ENCODE results near the gene NRXN3.

NRXN3 gene

GRCh38 chr14:79084861-79085260, 914.7 kb downstream of the NRXN3 start:
- Histone ChIP-seq H3K36me3 (ENCODE audit: low read length) (no peaks in the 10 kb centered on the region), H3K27me3 (ENCODE audit: low read length) (no peaks in the 10 kb centered on the region), H3K9ac (ENCODE audit: low read length) (no peak overlapping the region), H2AFZ (ENCODE audit: low read depth, low read length, severe bottlenecking) (no peak overlapping the region), H4K20me1 (ENCODE audit: low read depth, low read length) (no peaks in the 10 kb centered on the region), H3K9me2 (replicated peaks; ENCODE audit: insufficient read depth, low read length) (no peaks in the 10 kb centered on the region), H3K27ac (ENCODE audit: low read depth, low read length) (no peak overlapping the region), H3K79me2 (ENCODE audit: insufficient read depth, low read length) (no peaks in the 10 kb centered on the region), H3K4me2 (ENCODE audit: low read depth, low read length, poor library complexity, severe bottlenecking) (no peak overlapping the region), H3F3A (ENCODE audit: insufficient read depth) (no peaks in the 10 kb centered on the region), H3K9me3 (ENCODE audit: insufficient read depth, low read length) (no peaks in the 10 kb centered on the region), H3K4me3 (ENCODE audit: insufficient read depth, low read length, poor library complexity, severe bottlenecking) (no peak overlapping the region)
- TF ChIP-seq, protein P1, sequence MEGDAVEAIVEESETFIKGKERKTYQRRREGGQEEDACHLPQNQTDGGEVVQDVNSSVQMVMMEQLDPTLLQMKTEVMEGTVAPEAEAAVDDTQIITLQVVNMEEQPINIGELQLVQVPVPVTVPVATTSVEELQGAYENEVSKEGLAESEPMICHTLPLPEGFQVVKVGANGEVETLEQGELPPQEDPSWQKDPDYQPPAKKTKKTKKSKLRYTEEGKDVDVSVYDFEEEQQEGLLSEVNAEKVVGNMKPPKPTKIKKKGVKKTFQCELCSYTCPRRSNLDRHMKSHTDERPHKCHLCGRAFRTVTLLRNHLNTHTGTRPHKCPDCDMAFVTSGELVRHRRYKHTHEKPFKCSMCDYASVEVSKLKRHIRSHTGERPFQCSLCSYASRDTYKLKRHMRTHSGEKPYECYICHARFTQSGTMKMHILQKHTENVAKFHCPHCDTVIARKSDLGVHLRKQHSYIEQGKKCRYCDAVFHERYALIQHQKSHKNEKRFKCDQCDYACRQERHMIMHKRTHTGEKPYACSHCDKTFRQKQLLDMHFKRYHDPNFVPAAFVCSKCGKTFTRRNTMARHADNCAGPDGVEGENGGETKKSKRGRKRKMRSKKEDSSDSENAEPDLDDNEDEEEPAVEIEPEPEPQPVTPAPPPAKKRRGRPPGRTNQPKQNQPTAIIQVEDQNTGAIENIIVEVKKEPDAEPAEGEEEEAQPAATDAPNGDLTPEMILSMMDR (IDR thresholded peaks at IDR 0.05; ENCODE audit: insufficient read depth, low read length, poor library complexity, severe bottlenecking): no peak
- no peak for TF ChIP-seq EZH2phosphoT487 (conservative IDR thresholded peaks at IDR 0.05; ENCODE audit: low read length)

DNA sequence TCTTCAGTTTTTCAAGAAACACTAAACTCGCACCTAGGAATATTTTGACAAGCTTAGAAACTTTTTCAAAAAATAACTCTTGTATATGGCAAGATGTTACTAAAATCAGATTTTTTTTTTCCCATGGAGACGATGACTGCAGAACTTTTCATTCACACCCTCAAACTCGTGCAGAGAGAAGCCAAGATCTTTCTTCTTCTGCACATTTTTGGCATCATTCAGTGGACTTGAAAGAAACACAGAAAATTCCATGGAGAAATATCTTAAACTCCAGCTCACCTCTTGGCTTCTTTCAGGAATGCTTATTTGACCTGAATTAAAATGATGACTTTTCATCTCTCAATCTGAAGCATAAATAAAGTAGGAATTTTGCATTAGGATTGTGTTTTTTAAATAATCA, 919.4 kb downstream of the NRXN3 start:
- Histone ChIP-seq H4K20me1 (ENCODE audit: low read depth, low read length) (no peaks in the 10 kb centered on the region), H3K27ac (ENCODE audit: low read depth, low read length) (no peak overlapping the region), H3K27me3 (ENCODE audit: low read length) (no peaks in the 10 kb centered on the region), H3K9ac (ENCODE audit: low read length) (no peak overlapping the region), H2AFZ (ENCODE audit: low read depth, low read length, severe bottlenecking) (no peak overlapping the region), H3F3A (ENCODE audit: insufficient read depth) (no peaks in the 10 kb centered on the region), H3K4me3 (ENCODE audit: insufficient read depth, low read length, poor library complexity, severe bottlenecking) (no peak overlapping the region), H3K4me2 (ENCODE audit: low read depth, low read length, poor library complexity, severe bottlenecking) (no peak overlapping the region), H3K9me2 (replicated peaks; ENCODE audit: insufficient read depth, low read length) (no peaks in the 10 kb centered on the region), H3K9me3 (ENCODE audit: insufficient read depth, low read length) (no peaks in the 10 kb centered on the region), H3K79me2 (ENCODE audit: insufficient read depth, low read length) (no peaks in the 10 kb centered on the region), H3K36me3 (ENCODE audit: low read length) (no peaks in the 10 kb centered on the region)
- TF ChIP-seq, protein P1 (IDR thresholded peaks at IDR 0.05; ENCODE audit: insufficient read depth, low read length, poor library complexity, severe bottlenecking): no peak
- TF ChIP-seq EZH2phosphoT487 (conservative IDR thresholded peaks at IDR 0.05; ENCODE audit: low read length): no peak

DNA sequence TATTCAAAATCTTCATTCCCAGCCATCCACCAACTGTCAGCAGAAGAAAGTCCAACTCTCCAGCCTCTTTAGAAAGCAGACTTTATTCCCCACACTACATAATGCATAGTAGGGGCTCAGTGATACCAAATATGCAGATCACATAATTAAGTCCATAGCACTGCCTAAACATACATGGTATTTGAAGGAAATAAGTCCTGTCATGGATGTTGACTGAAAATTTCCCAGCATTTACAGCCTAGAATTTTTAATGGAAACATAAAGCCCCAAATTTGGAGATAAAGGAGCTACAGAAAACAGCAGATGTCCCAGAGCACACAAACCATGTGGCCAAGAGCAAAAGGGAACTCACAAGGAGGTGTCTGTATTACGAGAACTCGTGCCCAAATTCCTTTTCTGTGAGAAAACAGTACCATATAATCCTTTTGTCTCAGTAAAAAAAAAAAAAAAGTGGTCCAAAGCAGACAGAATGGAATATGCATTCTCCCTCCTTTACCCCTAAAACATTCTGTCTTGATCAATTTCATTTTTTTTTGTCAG, 920.5 kb downstream of the NRXN3 start:
- no peak overlapping the region for H2AFZ ChIP-seq (ENCODE audit: low read depth, low read length, severe bottlenecking)

More for the DNA sequence above, 920.5 kb downstream of the NRXN3 start:
- Histone ChIP-seq H3K27ac (ENCODE audit: low read depth, low read length) (no peak overlapping the region), H3F3A (ENCODE audit: insufficient read depth) (no peaks in the 10 kb centered on the region), H3K79me2 (ENCODE audit: insufficient read depth, low read length) (no peaks in the 10 kb centered on the region), H4K20me1 (ENCODE audit: low read depth, low read length) (no peaks in the 10 kb centered on the region), H3K9me3 (ENCODE audit: insufficient read depth, low read length) (no peaks in the 10 kb centered on the region), H3K9ac (ENCODE audit: low read length) (no peak overlapping the region), H3K27me3 (ENCODE audit: low read length) (no peaks in the 10 kb centered on the region), H3K4me3 (ENCODE audit: insufficient read depth, low read length, poor library complexity, severe bottlenecking) (no peak overlapping the region), H3K36me3 (ENCODE audit: low read length) (no peaks in the 10 kb centered on the region), H3K4me2 (ENCODE audit: low read depth, low read length, poor library complexity, severe bottlenecking) (no peak overlapping the region), H3K9me2 (replicated peaks; ENCODE audit: insufficient read depth, low read length) (no peaks in the 10 kb centered on the region)
- no peak for TF ChIP-seq EZH2phosphoT487 (conservative IDR thresholded peaks at IDR 0.05; ENCODE audit: low read length)
- TF ChIP-seq, protein P1 (IDR thresholded peaks at IDR 0.05; ENCODE audit: insufficient read depth, low read length, poor library complexity, severe bottlenecking): no peak
